H9 (cell line): Measurements from ENCODE around the gene TMEM26. TPM values are rescaled to one million over a fixed set of nuclear protein-coding genes. Genes with fewer than 3 reads are reported as not detected.

Source experiments
- DNase-seq: peaks from one replicate; pipeline ENCODE4 v3.0.0-alpha.2; 2017
- H2AFZ ChIP-seq: one replicate; pipeline ENCODE4 v1.6.1; 2013; ENCODE audit warnings: mild to moderate bottlenecking, low read length, control low read depth, moderate library complexity
- H2AK5ac ChIP-seq: 2 replicates; pipeline ENCODE4 v1.6.1; 2013; ENCODE audit warnings: low read length, control low read depth, mixed read lengths; ENCODE audit not compliant: insufficient read length
- H2BK120ac ChIP-seq: one replicate; pipeline ENCODE4 v1.6.1; 2013; ENCODE audit warnings: low read depth, mild to moderate bottlenecking, low read length, control low read depth, inconsistent platforms; ENCODE audit not compliant: poor library complexity, severe bottlenecking
- H2BK12ac ChIP-seq: 2 replicates; pipeline ENCODE4 v1.6.1; 2013; ENCODE audit warnings: low read length, control low read depth, mixed read lengths, low read depth; ENCODE audit not compliant: insufficient read length
- H2BK15ac ChIP-seq: 2 replicates; pipeline ENCODE4 v1.6.1; 2013; ENCODE audit warnings: low read depth, low read length, control low read depth
- H2BK20ac ChIP-seq: one replicate; pipeline ENCODE4 v1.6.1; 2013; ENCODE audit warnings: low read depth, mild to moderate bottlenecking, low read length, control low read depth, inconsistent platforms; ENCODE audit not compliant: poor library complexity, severe bottlenecking
- H2BK5ac ChIP-seq: 2 replicates; pipeline ENCODE4 v1.6.1; 2013; ENCODE audit warnings: low read length, control low read depth, mixed read lengths; ENCODE audit not compliant: insufficient read length
- H3K14ac ChIP-seq: 2 replicates; pipeline ENCODE4 v1.6.1; 2013; ENCODE audit warnings: low read length, control low read depth; ENCODE audit not compliant: insufficient read depth
- H3K18ac ChIP-seq: 2 replicates; pipeline ENCODE4 v1.6.1; 2013; ENCODE audit warnings: low read depth, mild to moderate bottlenecking, mixed read lengths, low read length, control low read depth; ENCODE audit not compliant: insufficient read length
- H3K23ac ChIP-seq: 2 replicates; pipeline ENCODE4 v1.6.1; 2013; ENCODE audit warnings: low read length, control low read depth, mixed read lengths, low read depth; ENCODE audit not compliant: insufficient read length
- H3K23me2 ChIP-seq: 2 replicates; pipeline ENCODE4 v1.6.1; 2013; ENCODE audit warnings: low read depth, mild to moderate bottlenecking, mixed read lengths, low read length, control low read depth; ENCODE audit not compliant: insufficient read length, poor library complexity, severe bottlenecking
- H3K27ac ChIP-seq: 2 replicates; pipeline ENCODE4 v1.5.1; 2013; ENCODE audit warnings: low read length, control low read depth, mixed read lengths, low read depth; ENCODE audit not compliant: insufficient read length
- H3K27me3 ChIP-seq: 2 replicates; pipeline ENCODE4 v1.6.1; 2013; ENCODE audit warnings: low read length, control low read depth, inconsistent platforms; ENCODE audit not compliant: insufficient read depth
- H3K4ac ChIP-seq: 2 replicates; pipeline ENCODE4 v1.6.1; 2013; ENCODE audit warnings: low read depth, mild to moderate bottlenecking, control low read depth, inconsistent platforms, low read length, moderate library complexity
- H3K4me1 ChIP-seq: 2 replicates; pipeline ENCODE4 v1.6.1; 2013; ENCODE audit warnings: low read length, control low read depth, inconsistent platforms; ENCODE audit not compliant: insufficient read depth
- H3K4me2 ChIP-seq: 2 replicates; pipeline ENCODE4 v1.6.1; 2013; ENCODE audit warnings: low read length, control low read depth, mixed read lengths; ENCODE audit not compliant: insufficient read length, insufficient read depth
- H3K56ac ChIP-seq: 2 replicates; pipeline ENCODE4 v1.6.1; 2013; ENCODE audit warnings: low read depth, mild to moderate bottlenecking, mixed read lengths, low read length, control low read depth; ENCODE audit not compliant: insufficient read length
- H3K79me1 ChIP-seq: 2 replicates; pipeline ENCODE4 v1.6.1; 2013; ENCODE audit warnings: low read depth, mild to moderate bottlenecking, moderate library complexity, low read length, control low read depth, inconsistent platforms; ENCODE audit not compliant: insufficient read depth, poor library complexity, severe bottlenecking
- H3K79me2 ChIP-seq: 2 replicates; pipeline ENCODE4 v1.6.1; 2013; ENCODE audit warnings: low read length, control low read depth, inconsistent platforms; ENCODE audit not compliant: insufficient read depth
- H3K9ac ChIP-seq: 2 replicates; pipeline ENCODE4 v1.6.1; 2013; ENCODE audit warnings: low read length, control low read depth, mixed read lengths; ENCODE audit not compliant: insufficient read length; ENCODE audit errors: extremely low read depth
- H3K9me3 ChIP-seq: one replicate; pipeline ENCODE4 v1.6.1; 2013; ENCODE audit warnings: low read depth, low read length, inconsistent platforms; ENCODE audit not compliant: control insufficient read depth
- H3T11ph ChIP-seq: one replicate; pipeline ENCODE4 v1.6.1; 2013; ENCODE audit warnings: mild to moderate bottlenecking, low read length, control low read depth, inconsistent platforms
- H4K20me1 ChIP-seq: one replicate; pipeline ENCODE4 v1.6.1; 2013; ENCODE audit not compliant: control insufficient read depth, insufficient read length, insufficient read depth
- H4K5ac ChIP-seq: 2 replicates; pipeline ENCODE4 v1.6.1; 2013; ENCODE audit warnings: low read depth, mild to moderate bottlenecking, mixed read lengths, low read length, control low read depth; ENCODE audit not compliant: insufficient read length
- H4K8ac ChIP-seq: replicated peaks from 2 replicates; pipeline ENCODE4 v1.6.1; 2013; ENCODE audit warnings: low read length, control low read depth, mixed read lengths, low read depth; ENCODE audit not compliant: insufficient read length
- H4K91ac ChIP-seq: 2 replicates; pipeline ENCODE4 v1.6.1; 2013; ENCODE audit warnings: low read depth, mild to moderate bottlenecking, moderate library complexity, mixed read lengths, low read length, control low read depth; ENCODE audit not compliant: insufficient read length
- H3K27ac Mint-ChIP-seq, 3 experiments: 2 replicates in 2 of 3; 3 replicates in 1 of 3; pipeline ENCODE4 v1.8.0; 2020 to 2021; ENCODE audit warnings: mixed read lengths in 3 of 3, mild to moderate bottlenecking in 1 of 3, moderate library complexity in 1 of 3
- H3K27me3 Mint-ChIP-seq: 2 replicates; pipeline ENCODE4 v1.8.0; 2021; ENCODE audit warnings: low read depth, mild to moderate bottlenecking, moderate library complexity, mixed read lengths
- H3K36me3 Mint-ChIP-seq, 3 experiments: 2 replicates in 2 of 3; 3 replicates in 1 of 3; pipeline ENCODE4 v1.8.0; 2020 to 2021; ENCODE audit warnings: low read depth in 3 of 3, mixed read lengths in 3 of 3; ENCODE audit not compliant: insufficient read depth in 1 of 3
- H3K4me1 Mint-ChIP-seq, 2 experiments: 2 replicates each; pipeline ENCODE4 v1.8.0; 2020; ENCODE audit warnings: mixed read lengths in 2 of 2
- H3K4me3 Mint-ChIP-seq, 2 experiments: 2 replicates in 1 of 2; 3 replicates in 1 of 2; pipeline ENCODE4 v1.8.0; 2020 to 2021; ENCODE audit warnings: mild to moderate bottlenecking in 2 of 2, mixed read lengths in 2 of 2, moderate library complexity in 1 of 2
- H3K9me3 Mint-ChIP-seq, 2 experiments: 2 replicates in 1 of 2; 3 replicates in 1 of 2; pipeline ENCODE4 v1.8.0; 2020; ENCODE audit warnings: mild to moderate bottlenecking in 2 of 2, mixed read lengths in 2 of 2, moderate library complexity in 1 of 2
- whole genome bisulfite sequencing: extraction: QIAGEN DNeasy Blood & Tissue Kit; methylation state at CpG from one replicate; pipeline ENCODE4 v1.1.7; 2013; ENCODE audit warnings: missing lambda C conversion rate, low lambda C conversion rate, mixed read lengths; ENCODE audit not compliant: insufficient read length; ENCODE audit errors: extremely low coverage; 5-methylcytosine and 5-hydroxymethylcytosine counted together
- total RNA-seq: library from RNA; stranded (reverse); gene quantifications from 2 replicates; pipeline ENCODE4 v1.2.1, GENCODE V29; 2021
- TF ChIP-seq, protein P1 (sequence below): fragments of 200-600 bp; sonication (generic); conservative IDR thresholded peaks from 3 replicates; pipeline ENCODE4 v1.8.0; 2021; ENCODE audit warnings: antibody characterized with exemption, mild to moderate bottlenecking

Gene TMEM26
- total RNA-seq, 1 experiment from 2014 or later = 0.15 TPM

- DNase-seq = no peak
- Histone ChIP-seq H4K20me1 (no peaks in the 10 kb centered on the region), H3K27me3 (no peaks in the 10 kb centered on the region), H3K27ac (no peak overlapping the region), H3K4ac (no peak overlapping the region), H4K91ac (no peak overlapping the region), H3K4me1 (peaks cover 4% of the 10 kb centered on the region; the same call in 1 of the 2 replicates), H3K23ac (no peak overlapping the region), H4K5ac (no peak overlapping the region), H3K79me1 (no peaks in the 10 kb centered on the region), H4K8ac (no peak overlapping the region), H3T11ph (no peak overlapping the region), H2BK20ac (no peak overlapping the region), H2BK5ac (no peak overlapping the region), H3K14ac (no peak overlapping the region), H2AFZ (no peak overlapping the region), H2BK15ac (no peak overlapping the region), H3K23me2 (no peaks in the 10 kb centered on the region), H3K9me3 (no peaks in the 10 kb centered on the region), H2BK120ac (no peak overlapping the region), H3K4me2 (no peak overlapping the region), H3K56ac (no peak overlapping the region), H3K79me2 (no peaks in the 10 kb centered on the region), H2AK5ac (no peak overlapping the region), H2BK12ac (no peak overlapping the region), H3K9ac (no peak overlapping the region), H3K18ac (no peak overlapping the region)
- peaks cover 3 to 16% (median 14%) of the 10 kb centered on the region in 3 experiments; a peak in 6 of 7 replicates for H3K36me3 Mint-ChIP-seq
- peaks cover 18 to 32% of the 10 kb centered on the region in 2 experiments for H3K4me1 Mint-ChIP-seq
- TF ChIP-seq, protein P1, sequence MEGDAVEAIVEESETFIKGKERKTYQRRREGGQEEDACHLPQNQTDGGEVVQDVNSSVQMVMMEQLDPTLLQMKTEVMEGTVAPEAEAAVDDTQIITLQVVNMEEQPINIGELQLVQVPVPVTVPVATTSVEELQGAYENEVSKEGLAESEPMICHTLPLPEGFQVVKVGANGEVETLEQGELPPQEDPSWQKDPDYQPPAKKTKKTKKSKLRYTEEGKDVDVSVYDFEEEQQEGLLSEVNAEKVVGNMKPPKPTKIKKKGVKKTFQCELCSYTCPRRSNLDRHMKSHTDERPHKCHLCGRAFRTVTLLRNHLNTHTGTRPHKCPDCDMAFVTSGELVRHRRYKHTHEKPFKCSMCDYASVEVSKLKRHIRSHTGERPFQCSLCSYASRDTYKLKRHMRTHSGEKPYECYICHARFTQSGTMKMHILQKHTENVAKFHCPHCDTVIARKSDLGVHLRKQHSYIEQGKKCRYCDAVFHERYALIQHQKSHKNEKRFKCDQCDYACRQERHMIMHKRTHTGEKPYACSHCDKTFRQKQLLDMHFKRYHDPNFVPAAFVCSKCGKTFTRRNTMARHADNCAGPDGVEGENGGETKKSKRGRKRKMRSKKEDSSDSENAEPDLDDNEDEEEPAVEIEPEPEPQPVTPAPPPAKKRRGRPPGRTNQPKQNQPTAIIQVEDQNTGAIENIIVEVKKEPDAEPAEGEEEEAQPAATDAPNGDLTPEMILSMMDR = no peak
- H3K27me3 Mint-ChIP-seq = no peaks in the 10 kb centered on the region
- H3K9me3 Mint-ChIP-seq = peaks cover 14 to 16% of the 10 kb centered on the region in 2 experiments
- H3K4me3 Mint-ChIP-seq = no peak overlapping the region
- H3K27ac Mint-ChIP-seq = no peak overlapping the region
- no CpG with 5 or more reads among the region's 2 CpGs for WGBS
Observed at GRCh38 chr10:61486738-61487396, 33.7 kb upstream of the TMEM26 start.
